HG03066 (cell line): Measurements from ENCODE around the gene RPS6KA2.

Experiments used
- ATAC-seq: cut with Tn5 transposase; IDR thresholded peaks from one replicate; pipeline ENCODE4 v1.9.1; 2021; ENCODE audit warnings: low read depth; ENCODE audit not compliant: unreplicated experiment

RPS6KA2 gene

GRCh38 chr6:166579237-166579850, 47.7 kb downstream of the RPS6KA2 start:
- ATAC-seq = no peak

GRCh38 chr6:166578536-166579236, 48.4 kb downstream of the RPS6KA2 start:
- ATAC-seq = no peak

GRCh38 chr6:166575205-166575604, 51.8 kb downstream of the RPS6KA2 start:
- no peak for ATAC-seq

- ATAC-seq = no peak
These were observed 53.4 kb downstream of the RPS6KA2 start for GRCh38 chr6:166573511-166574216.

- no peak for ATAC-seq
These were observed 54.4 kb downstream of the RPS6KA2 start for GRCh38 chr6:166572370-166573261.

- no peak for ATAC-seq
These were observed 55.9 kb downstream of the RPS6KA2 start for GRCh38 chr6:166570929-166571713.

GRCh38 chr6:166569206-166569605, 57.8 kb downstream of the RPS6KA2 start:
- no peak for ATAC-seq

- no peak for ATAC-seq
These were observed 59.2 kb downstream of the RPS6KA2 start for GRCh38 chr6:166567813-166568212.

- ATAC-seq = no peak
These were observed 59.9 kb downstream of the RPS6KA2 start for GRCh38 chr6:166567107-166567506.

GRCh38 chr6:166566026-166567011, 60.7 kb downstream of the RPS6KA2 start:
- no peak for ATAC-seq

GRCh38 chr6:166565084-166565967, 61.7 kb downstream of the RPS6KA2 start:
- no peak for ATAC-seq

GRCh38 chr6:166563805-166564204, 63.2 kb downstream of the RPS6KA2 start:
- no peak for ATAC-seq

- no peak for ATAC-seq
These were observed 63.9 kb downstream of the RPS6KA2 start for GRCh38 chr6:166563200-166563599.

GRCh38 chr6:166562726-166563125, 64.3 kb downstream of the RPS6KA2 start:
- no peak for ATAC-seq

- ATAC-seq = no peak
These were observed 65.2 kb downstream of the RPS6KA2 start for GRCh38 chr6:166561771-166562359.

- ATAC-seq = no peak
These were observed 66.8 kb downstream of the RPS6KA2 start for GRCh38 chr6:166560222-166560621.

- ATAC-seq = no peak
These were observed 67.4 kb downstream of the RPS6KA2 start for GRCh38 chr6:166559662-166560061.
